DOHH2 (cell line): ENCODE results near the gene CNOT2.

Experiments
- CTCF ChIP-seq: fragments of 200-600 bp; sonication (generic); IDR thresholded peaks from one replicate; pipeline ENCODE4 v1.5.1; 2014; ENCODE audit warnings: antibody characterized with exemption, mild to moderate bottlenecking, low read depth, low read length; ENCODE audit not compliant: poor library complexity, severe bottlenecking
- EZH2phosphoT487 ChIP-seq: fragments of 200-600 bp; sonication (generic); IDR thresholded peaks from 2 replicates; pipeline ENCODE4 v1.6.1; 2017; ENCODE audit warnings: borderline replicate concordance, mild to moderate bottlenecking, antibody characterized with exemption, low read length, moderate library complexity, mixed read lengths

- TF ChIP-seq CTCF, result no peak
- TF ChIP-seq EZH2phosphoT487, result no peak
Observed at GRCh38 chr12:70260646-70261045, 17.4 kb downstream of the CNOT2 start.
